HEK293 (cell line): ENCODE measurements around the gene TAC4.
A peak's percentile ranks its signal among the peaks of the same experiment; 100 is the strongest.

Experiments
- BCL6B ChIP-seq: fragments of 450-650 bp; formaldehyde crosslinking; IDR thresholded peaks from 2 replicates; pipeline ENCODE4 v1.5.1; 2017; ENCODE audit warnings: missing biosample characterization, missing genetic modification characterization
- GLIS1 ChIP-seq: fragments of 450-650 bp; formaldehyde crosslinking; IDR thresholded peaks from 2 replicates; pipeline ENCODE4 v1.5.1; 2016; ENCODE audit warnings: missing biosample characterization, missing genetic modification characterization
- PATZ1 ChIP-seq: fragments of 450-650 bp; formaldehyde crosslinking; IDR thresholded peaks from 2 replicates; pipeline ENCODE4 v1.5.1; 2016; ENCODE audit warnings: missing biosample characterization, missing genetic modification characterization
- PRDM2 ChIP-seq: fragments of 450-650 bp; formaldehyde crosslinking; IDR thresholded peaks from 2 replicates; pipeline ENCODE4 v1.5.1; 2016; ENCODE audit warnings: missing biosample characterization, missing genetic modification characterization, borderline replicate concordance
- SP2 ChIP-seq: fragments of 450-650 bp; formaldehyde crosslinking; IDR thresholded peaks from 2 replicates; pipeline ENCODE4 v1.5.1; 2016; ENCODE audit warnings: missing biosample characterization, missing genetic modification characterization
- TCF7L2 ChIP-seq: IDR thresholded peaks from 2 replicates; pipeline ENCODE4 v1.6.1; 2011; ENCODE audit warnings: low read depth, mild to moderate bottlenecking, inconsistent platforms, low read length, moderate library complexity, borderline replicate concordance
- ZNF146 ChIP-seq: fragments of 450-650 bp; formaldehyde crosslinking; IDR thresholded peaks from 2 replicates; pipeline ENCODE4 v1.5.1; 2016; ENCODE audit warnings: missing biosample characterization, missing genetic modification characterization
- ZNF174 ChIP-seq: fragments of 450-650 bp; formaldehyde crosslinking; IDR thresholded peaks from 2 replicates; pipeline ENCODE4 v1.5.0; 2017; ENCODE audit warnings: missing biosample characterization, mild to moderate bottlenecking, missing genetic modification characterization
- ZNF211 ChIP-seq: fragments of 450-650 bp; formaldehyde crosslinking; IDR thresholded peaks from 2 replicates; pipeline ENCODE4 v1.5.1; 2016; ENCODE audit warnings: low read depth, missing biosample characterization, missing genetic modification characterization
- ZNF362 ChIP-seq: fragments of 450-650 bp; formaldehyde crosslinking; IDR thresholded peaks from 2 replicates; pipeline ENCODE4 v1.5.1; 2016; ENCODE audit warnings: missing biosample characterization, missing genetic modification characterization
- ZNF426 ChIP-seq: fragments of 450-650 bp; formaldehyde crosslinking; IDR thresholded peaks from 2 replicates; pipeline ENCODE4 v1.5.1; 2017; ENCODE audit warnings: missing biosample characterization, missing genetic modification characterization, mild to moderate bottlenecking, inconsistent platforms, moderate library complexity
- ZNF530 ChIP-seq: fragments of 450-650 bp; formaldehyde crosslinking; IDR thresholded peaks from 2 replicates; pipeline ENCODE4 v1.5.1; 2016; ENCODE audit warnings: low read depth, missing biosample characterization, missing genetic modification characterization
- ZNF549 ChIP-seq: fragments of 450-650 bp; IDR thresholded peaks from 2 replicates; pipeline ENCODE4 v1.5.1; 2018; ENCODE audit warnings: missing biosample characterization, missing genetic modification characterization, mild to moderate bottlenecking, inconsistent platforms, moderate library complexity
- ZNF610 ChIP-seq: fragments of 450-650 bp; formaldehyde crosslinking; IDR thresholded peaks from 2 replicates; pipeline ENCODE4 v1.5.1; 2016; ENCODE audit warnings: missing biosample characterization, missing genetic modification characterization, borderline replicate concordance
- ZNF623 ChIP-seq: fragments of 450-650 bp; formaldehyde crosslinking; IDR thresholded peaks from 2 replicates; pipeline ENCODE4 v1.5.1; 2016; ENCODE audit warnings: missing biosample characterization, missing genetic modification characterization
- ZNF645 ChIP-seq: fragments of 450-650 bp; formaldehyde crosslinking; IDR thresholded peaks from 2 replicates; pipeline ENCODE4; 2016; ENCODE audit warnings: missing biosample characterization, missing genetic modification characterization
- ZNF664 ChIP-seq: fragments of 450-650 bp; formaldehyde crosslinking; IDR thresholded peaks from 2 replicates; pipeline ENCODE4 v1.5.1; 2016; ENCODE audit warnings: missing biosample characterization, missing genetic modification characterization
- ZNF76 ChIP-seq: fragments of 450-650 bp; formaldehyde crosslinking; IDR thresholded peaks from 2 replicates; pipeline ENCODE4; 2016; ENCODE audit warnings: low read depth, missing biosample characterization, missing genetic modification characterization, borderline replicate concordance
- ZNF785 ChIP-seq: fragments of 450-650 bp; formaldehyde crosslinking; IDR thresholded peaks from 2 replicates; pipeline ENCODE4 v1.5.1; 2016; ENCODE audit warnings: missing biosample characterization, missing genetic modification characterization
- TF ChIP-seq, protein P1 (sequence below): fragments of 450-650 bp; formaldehyde crosslinking; IDR thresholded peaks from 2 replicates; pipeline ENCODE4 v1.5.1; 2016; ENCODE audit warnings: missing biosample characterization, missing genetic modification characterization
- TF ChIP-seq, protein P2 (sequence below): fragments of 450-650 bp; formaldehyde crosslinking; IDR thresholded peaks from 2 replicates; pipeline ENCODE4 v1.5.1; 2016; ENCODE audit warnings: missing biosample characterization, missing genetic modification characterization, borderline replicate concordance

Gene TAC4

GRCh38 chr17:49788478-49789242, 59.2 kb downstream of the TAC4 start, which contains the start of gene KAT7 (continued):
- TF ChIP-seq ZNF645 (tag by site-specific recombination): no peak
- no peak for TF ChIP-seq ZNF426 (tag by site-specific recombination)
- TF ChIP-seq PATZ1 (tag by site-specific recombination): peak; percentile 88
- TF ChIP-seq, protein P1, sequence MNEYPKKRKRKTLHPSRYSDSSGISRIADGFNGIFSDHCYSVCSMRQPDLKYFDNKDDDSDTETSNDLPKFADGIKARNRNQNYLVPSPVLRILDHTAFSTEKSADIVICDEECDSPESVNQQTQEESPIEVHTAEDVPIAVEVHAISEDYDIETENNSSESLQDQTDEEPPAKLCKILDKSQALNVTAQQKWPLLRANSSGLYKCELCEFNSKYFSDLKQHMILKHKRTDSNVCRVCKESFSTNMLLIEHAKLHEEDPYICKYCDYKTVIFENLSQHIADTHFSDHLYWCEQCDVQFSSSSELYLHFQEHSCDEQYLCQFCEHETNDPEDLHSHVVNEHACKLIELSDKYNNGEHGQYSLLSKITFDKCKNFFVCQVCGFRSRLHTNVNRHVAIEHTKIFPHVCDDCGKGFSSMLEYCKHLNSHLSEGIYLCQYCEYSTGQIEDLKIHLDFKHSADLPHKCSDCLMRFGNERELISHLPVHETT (tag by site-specific recombination): peak; percentile 66
- TF ChIP-seq ZNF76: peak; percentile 99
- TF ChIP-seq ZNF146: no peak
- TF ChIP-seq, protein P2, sequence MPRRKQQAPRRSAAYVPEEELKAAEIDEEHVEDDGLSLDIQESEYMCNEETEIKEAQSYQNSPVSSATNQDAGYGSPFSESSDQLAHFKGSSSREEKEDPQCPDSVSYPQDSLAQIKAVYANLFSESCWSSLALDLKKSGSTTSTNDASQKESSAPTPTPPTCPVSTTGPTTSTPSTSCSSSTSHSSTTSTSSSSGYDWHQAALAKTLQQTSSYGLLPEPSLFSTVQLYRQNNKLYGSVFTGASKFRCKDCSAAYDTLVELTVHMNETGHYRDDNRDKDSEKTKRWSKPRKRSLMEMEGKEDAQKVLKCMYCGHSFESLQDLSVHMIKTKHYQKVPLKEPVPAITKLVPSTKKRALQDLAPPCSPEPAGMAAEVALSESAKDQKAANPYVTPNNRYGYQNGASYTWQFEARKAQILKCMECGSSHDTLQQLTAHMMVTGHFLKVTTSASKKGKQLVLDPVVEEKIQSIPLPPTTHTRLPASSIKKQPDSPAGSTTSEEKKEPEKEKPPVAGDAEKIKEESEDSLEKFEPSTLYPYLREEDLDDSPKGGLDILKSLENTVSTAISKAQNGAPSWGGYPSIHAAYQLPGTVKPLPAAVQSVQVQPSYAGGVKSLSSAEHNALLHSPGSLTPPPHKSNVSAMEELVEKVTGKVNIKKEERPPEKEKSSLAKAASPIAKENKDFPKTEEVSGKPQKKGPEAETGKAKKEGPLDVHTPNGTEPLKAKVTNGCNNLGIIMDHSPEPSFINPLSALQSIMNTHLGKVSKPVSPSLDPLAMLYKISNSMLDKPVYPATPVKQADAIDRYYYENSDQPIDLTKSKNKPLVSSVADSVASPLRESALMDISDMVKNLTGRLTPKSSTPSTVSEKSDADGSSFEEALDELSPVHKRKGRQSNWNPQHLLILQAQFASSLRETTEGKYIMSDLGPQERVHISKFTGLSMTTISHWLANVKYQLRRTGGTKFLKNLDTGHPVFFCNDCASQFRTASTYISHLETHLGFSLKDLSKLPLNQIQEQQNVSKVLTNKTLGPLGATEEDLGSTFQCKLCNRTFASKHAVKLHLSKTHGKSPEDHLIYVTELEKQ (tag by site-specific recombination): no peak; the same call in 1 of the 2 replicates
- TF ChIP-seq PRDM2: no peak
- TF ChIP-seq ZNF610 (tag by site-specific recombination): no peak
- TF ChIP-seq ZNF623: peak; percentile 41; the same call in 1 of the 2 replicates
- TF ChIP-seq ZNF530 (tag by site-specific recombination): no peak
- no peak for TF ChIP-seq ZNF174 (tag by site-specific recombination)
- no peak for TF ChIP-seq ZNF211 (tag by site-specific recombination)
- TF ChIP-seq GLIS1 (tag by site-specific recombination): peak; percentile 41; the same call in 1 of the 2 replicates
- TF ChIP-seq ZNF362 (tag by site-specific recombination): peak; percentile 95
- TF ChIP-seq BCL6B: no peak
- TF ChIP-seq SP2 (tag by site-specific recombination): peak; percentile 100
- TF ChIP-seq ZNF549 (tag by site-specific recombination): no peak
- TF ChIP-seq ZNF664 (tag by site-specific recombination): no peak
- no peak for TF ChIP-seq TCF7L2
- TF ChIP-seq ZNF785 (tag by site-specific recombination): 0 out of 2 replicates have a peak, but pooled peaks have one; percentile 36
